Measurements from ENCODE around the gene WDR19.

DNA sequence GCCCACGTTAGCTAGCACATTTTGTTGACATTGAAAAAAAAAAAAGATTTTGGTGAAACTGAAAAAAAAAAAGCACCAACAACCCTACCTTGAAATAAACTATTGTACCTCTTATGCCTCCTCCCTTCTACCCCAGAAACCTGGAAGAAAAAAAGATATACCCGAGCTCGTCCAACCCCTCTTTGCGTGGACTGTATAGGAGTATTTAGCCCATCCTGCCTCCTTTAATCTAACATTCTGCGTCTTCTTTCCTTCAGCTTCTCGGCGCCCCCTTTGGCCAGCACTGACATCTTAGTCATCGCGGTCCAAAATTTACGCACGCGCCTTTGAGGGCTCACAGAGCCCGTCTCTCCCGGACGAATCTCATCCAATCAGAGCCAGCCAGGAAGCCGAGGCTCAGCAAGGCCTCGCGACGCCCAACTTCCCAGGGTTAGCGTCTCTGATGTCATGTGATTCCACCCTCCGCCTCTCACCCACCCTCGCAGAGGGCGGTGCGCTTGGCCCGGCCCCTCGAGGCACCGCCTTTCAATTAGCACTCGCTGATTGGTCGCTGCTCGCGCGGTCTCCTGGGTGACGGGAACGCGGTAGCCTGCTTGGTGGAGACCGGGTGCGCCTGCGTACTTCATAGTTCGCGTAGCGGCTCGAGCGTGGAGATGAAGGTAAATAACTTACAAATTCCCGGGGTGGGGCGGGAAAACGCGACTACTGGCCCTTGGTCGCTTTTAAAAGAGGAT is at the start of gene WDR19:
- TF ChIP-seq, protein P1, sequence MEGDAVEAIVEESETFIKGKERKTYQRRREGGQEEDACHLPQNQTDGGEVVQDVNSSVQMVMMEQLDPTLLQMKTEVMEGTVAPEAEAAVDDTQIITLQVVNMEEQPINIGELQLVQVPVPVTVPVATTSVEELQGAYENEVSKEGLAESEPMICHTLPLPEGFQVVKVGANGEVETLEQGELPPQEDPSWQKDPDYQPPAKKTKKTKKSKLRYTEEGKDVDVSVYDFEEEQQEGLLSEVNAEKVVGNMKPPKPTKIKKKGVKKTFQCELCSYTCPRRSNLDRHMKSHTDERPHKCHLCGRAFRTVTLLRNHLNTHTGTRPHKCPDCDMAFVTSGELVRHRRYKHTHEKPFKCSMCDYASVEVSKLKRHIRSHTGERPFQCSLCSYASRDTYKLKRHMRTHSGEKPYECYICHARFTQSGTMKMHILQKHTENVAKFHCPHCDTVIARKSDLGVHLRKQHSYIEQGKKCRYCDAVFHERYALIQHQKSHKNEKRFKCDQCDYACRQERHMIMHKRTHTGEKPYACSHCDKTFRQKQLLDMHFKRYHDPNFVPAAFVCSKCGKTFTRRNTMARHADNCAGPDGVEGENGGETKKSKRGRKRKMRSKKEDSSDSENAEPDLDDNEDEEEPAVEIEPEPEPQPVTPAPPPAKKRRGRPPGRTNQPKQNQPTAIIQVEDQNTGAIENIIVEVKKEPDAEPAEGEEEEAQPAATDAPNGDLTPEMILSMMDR (conservative IDR thresholded peaks at IDR 0.05) = peak; percentile 59
- no peak for TF ChIP-seq ZFX (IDR thresholded peaks at IDR 0.05)
